ENCODE measurements around the gene SERPINB6.
"Not testable (repeated sequence)": the region's sequence is repeated elsewhere in the genome, so short reads cannot be mapped to it uniquely, and the experiment has no call there.

SERPINB6 gene

DNA sequence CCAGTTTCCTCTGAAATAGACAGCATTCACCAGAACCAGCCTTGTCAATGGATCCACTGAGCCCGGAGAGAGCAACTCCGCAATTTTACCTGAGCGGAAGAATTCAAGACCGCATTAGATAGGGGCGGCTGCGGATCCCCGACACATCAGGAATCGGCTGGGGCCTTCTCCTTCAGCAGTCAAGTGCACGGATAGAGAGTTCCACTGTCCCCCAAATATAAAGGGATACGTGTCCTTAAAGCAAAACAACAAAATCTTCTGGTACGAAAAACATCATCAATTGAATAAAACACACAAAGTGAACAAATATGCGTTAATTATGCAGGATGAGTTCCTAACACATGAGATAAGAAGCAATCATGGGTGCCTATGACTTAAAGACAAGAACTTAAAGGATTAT is 18.3 kb downstream of the SERPINB6 start:
- DNase-seq, result no peak

DNA sequence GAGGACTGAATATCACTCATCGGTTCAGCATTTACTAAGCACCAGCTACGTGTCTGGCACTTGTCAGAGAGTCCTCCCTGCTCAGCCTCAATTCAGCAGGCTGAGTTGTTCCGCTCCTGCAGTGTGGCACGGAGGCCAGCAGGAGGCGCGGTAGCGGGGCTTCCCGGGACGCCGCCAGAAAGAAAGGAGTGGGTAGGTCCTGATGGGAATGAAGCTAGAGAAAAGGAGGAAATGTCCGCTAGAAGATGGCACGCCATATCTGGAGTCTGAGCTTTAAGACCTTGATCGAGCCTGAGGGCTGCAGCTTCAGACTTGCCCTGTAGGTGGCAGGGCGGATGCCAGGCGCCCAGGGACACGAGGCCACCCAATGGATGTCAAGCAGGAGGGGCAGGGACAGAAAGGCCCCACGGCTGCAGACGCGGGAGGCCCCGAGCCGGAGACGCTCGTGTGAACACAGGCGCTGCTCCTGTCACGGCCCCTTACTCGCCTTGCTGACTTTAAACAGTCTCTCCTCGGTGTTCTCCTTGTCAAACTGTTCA is 18.7 kb downstream of the SERPINB6 start:
- DNase-seq, result peak in 1 of 2 experiments; percentile 45

DNA sequence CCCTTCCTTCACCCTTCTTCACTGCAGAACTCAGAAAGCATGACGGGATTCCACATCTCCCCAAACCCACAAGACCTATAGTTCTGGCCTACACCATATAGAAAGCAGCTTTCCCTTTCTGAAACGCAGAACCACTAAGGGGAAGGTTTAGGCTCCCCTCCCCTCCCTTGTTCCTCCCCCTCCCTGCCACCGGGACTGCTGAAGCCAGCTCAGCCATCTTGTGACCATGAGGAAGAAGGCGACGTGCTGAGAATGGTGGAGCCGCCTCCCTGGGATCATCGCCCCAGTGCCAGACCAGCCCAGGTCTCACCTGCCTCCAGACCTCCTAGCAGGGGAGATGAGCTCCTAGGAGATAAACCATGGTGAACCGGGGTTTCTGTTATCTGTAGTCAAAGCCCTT is 19.6 kb downstream of the SERPINB6 start:
- DNase-seq, result no peak

DNA sequence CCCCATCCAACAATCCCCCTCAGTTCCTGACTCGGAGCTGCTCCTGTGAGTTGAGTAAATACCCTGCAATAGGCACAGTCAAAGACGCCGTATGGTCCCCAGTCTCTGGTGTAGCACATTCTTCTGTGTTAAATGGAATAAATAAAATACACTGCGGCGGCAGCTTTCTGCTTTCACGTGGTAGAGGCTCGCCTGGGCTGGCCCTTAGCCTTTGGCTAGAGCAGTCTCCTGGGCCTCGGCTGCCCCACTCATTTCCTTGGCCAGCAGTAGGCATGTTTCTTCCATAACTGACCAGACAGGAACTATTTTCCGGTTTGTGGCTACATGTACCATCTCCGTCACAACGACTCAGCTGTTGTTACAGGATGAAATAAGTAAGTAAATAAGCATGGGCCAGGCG is 20.7 kb downstream of the SERPINB6 start:
- DNase-seq, result no peak

DNA sequence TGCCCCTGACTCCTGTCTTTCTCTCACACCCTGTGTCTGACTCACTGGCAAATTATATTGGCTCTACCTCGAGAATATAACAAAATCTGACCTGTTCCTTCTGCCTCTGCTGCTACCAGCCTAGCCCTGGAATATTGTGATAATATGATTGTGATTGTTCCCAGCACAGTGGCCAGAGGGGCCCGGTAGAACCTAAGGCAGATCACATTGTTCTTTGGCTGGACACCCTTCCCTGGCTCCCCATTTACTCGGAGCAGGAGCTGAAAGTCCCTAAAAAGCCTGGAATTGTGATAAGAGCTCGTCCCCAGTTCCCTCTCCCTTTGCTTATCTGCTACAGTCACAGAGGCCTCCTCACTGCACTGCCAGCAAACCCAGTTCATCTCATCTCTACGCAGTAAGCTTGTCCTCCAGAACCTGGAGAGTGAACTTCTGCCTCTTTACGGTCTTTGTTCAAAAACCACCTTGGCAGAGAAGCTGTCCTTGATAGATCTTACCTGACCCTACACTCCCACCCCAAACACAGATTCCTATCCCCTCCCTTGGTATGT is 21.8 kb downstream of the SERPINB6 start:
- no peak for DNase-seq

DNA sequence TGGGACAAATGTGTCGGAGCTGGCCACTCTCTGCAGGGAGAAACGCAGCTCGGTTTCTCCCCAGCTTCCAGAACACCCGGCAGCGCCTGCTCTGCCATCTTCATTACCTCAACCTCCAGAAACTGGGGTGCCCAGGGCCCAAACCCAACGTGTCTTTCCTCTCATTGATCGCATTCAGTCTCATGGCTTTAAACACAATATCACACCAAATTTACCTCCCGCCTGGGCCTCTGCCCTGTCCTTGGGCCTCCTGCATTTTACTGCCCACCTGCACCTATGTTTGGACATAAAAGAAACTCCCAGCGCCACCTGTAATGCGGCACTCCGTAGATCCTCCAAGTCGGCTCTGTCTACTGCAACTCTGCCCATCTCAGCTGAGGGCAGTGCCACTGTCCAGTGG is 22.2 kb downstream of the SERPINB6 start:
- DNase-seq, result no peak

DNA sequence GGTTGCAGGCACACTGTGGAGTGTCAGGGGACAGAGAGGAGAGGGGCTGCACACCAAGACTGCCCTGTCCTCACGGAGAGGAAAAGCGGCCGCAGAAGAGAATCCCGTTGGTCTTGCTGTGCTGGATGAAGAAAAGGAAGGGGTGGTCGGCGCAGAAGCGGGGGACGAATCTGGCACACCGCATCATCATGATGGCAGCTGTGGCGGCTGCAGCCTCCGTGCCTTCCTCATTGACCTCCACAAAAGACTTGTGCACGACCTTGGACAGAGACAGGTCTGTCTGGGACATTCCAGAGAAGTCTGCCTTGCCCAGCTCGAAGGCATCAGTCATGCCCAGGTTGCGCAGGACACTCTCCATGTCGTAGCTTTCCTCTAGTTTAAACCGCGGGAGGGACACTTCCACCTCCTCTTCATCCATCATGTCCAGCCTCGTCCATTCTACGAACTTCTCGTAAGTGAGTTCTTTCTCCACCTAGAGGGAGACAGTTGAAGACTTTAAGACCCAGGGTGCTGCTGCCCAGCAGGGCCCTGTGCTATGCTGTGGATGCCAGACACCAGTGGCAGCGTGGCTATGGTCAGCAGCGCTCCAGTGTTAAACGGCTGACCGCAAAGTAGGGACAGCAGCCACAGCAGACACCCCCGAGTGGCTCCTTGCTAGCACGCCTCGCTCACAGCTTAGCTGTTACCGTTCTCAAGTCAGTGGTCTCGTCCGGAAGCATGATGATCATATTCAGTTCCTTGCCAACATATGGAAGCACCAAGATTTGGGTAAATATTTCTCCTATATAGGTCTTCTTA is 22.9 kb downstream of the SERPINB6 start:
- no peak for DNase-seq

DNA sequence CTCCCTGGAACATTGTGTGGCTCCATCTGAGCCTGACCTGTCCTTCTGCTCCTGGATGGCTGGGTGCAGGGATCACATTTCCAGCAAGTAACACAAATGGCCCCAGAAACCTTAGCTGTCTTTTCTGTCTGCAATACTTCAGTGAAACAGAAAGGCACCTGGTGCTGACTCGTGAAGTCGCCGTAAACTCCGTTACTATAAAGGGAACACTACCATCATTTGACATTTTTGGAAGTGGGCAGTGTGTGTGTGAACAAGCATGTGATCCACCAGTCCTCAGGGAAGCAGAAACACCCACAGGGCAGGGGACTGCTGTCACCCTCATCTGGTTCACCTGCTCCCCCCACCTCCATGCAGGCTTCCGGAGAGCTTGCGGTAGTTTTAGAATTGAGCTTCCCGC is 23.9 kb downstream of the SERPINB6 start:
- no peak for DNase-seq

DNA sequence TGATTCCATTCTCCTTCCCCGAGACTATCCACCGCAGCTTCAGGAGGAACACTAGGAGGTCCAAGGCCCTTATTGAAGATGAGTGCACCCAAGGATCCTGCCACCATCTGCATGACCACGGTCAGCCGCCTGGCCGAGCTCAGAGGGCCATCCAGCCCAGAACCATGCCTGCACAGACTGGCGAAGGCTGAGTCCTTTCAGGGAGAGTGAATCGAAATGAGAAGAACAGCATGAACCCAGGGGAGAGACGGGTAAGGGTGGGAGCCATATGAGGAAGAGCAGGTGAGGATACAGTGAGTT is 26.3 kb downstream of the SERPINB6 start:
- DNase-seq, result no peak

DNA sequence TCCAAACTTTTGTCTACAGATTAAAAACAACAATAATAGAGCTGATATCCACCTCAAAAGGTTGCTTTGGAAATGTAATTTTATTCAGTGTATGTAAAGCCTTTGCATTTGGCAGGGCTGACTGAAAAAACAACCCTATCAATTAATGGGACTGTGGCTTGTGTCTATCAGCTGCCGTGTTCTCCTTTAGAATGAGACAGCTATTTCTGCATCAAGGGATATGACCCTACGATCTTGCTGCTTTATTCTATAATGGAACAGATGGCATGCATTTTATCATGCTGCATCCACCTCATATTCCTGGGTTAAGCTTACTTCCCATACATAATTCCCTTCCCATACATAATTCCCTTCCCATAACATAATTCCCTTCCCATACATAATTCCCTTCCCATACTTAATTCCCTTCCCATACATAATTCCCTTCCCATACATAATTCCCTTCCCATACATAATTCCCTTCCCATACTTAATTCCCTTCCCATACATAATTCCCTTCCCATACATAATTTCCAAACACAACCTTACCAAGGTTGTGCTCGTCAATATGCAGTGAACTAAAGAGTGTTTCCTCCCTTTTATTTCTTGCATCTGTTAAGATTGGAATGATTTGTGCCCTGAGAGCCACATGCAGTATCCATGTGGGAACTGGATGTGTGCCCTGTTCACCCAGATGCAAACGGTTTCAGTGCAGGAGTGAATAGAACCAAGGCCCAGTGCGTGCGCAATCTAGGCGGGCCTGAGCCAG is 26.8 kb downstream of the SERPINB6 start:
- DNase-seq, result no peak

DNA sequence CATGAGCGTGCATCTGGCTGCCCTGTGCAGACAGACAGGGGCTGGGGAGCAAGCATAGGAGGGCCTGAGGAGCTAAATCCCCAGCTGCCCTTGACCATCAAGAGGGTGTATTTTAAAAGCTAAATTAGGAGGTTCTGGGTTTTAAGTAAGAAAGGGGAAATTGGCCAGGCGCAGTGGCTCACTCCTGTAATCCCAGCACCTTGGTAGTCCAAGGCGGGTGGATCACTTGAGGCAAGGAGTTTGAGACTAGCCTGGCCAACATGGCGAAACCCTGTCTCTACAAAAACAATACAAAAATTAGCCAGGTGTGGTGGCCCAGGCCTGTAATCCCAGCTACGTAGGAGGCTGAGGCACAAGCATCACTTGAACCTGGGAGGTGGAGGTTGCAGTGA is 27.8 kb downstream of the SERPINB6 start:
- no peak for DNase-seq

DNA sequence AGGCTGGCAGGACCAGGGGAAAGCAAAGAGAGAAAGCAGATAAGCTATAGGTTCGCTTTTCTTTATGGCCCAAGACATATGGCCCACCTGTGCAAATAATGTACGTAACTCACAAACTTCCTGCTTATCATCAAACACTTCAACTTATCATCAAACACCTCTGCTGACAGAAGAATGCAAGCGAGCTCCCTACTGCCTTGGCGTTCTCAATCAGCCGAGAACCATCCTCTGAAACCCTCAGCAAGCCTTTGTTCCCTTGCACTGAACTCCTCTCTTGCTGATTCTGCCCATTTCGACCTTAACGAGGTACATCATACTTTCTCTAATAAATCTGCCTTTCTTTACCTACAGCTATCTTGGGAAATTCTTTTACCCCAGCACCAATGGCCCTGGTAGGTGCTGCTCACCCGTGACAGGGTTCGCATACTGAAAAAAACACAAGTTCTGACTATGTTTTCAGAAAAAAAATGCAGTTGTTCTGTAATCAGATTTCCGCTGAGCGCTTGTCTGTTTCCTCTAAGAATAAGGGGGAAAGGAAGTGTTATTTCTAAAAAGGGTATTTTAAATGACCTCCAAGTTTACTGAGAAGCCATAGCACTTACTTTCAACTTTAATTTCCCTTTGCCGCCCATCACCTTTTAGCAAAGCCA is 28.3 kb downstream of the SERPINB6 start:
- DNase-seq, result no peak

DNA sequence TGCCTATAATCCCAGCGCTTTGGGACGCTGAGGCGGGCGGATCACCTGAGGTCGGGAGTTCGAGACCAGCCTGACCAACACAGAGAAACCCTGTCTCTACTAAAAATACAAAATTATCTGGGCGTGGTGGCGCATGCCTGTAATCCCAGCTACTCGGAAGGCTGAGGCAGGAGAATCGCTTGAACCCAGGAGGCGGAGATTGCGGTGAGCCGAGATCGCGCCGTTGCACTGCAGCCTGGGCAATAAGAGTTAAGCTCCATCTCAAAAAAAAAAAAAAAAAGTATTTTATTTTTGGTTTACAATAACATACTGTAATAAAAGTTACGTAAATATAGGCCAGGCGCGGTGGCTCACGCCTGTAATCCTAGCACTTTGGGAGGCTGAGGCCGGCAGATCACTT is 29.3 kb downstream of the SERPINB6 start:
- not testable (repeated sequence) for DNase-seq

DNA sequence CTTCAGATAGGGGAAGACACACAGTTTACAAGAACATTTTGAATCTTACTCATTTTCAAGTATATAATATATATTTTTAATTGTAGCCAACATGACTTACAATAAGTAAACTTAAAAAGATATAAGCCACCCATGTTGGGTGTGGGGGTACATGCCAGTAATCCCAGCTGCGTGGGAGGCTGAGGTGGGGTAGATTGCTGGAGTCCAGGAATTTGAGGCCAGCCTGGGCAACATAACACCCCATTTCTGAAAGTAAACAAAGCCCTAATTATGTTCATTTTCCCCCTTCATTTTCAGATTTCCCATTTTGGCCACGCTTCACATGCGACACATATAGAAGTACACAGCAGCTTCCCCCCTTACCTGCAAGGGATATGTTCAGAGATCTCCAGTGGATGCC is 30.5 kb downstream of the SERPINB6 start:
- no peak for DNase-seq

DNA sequence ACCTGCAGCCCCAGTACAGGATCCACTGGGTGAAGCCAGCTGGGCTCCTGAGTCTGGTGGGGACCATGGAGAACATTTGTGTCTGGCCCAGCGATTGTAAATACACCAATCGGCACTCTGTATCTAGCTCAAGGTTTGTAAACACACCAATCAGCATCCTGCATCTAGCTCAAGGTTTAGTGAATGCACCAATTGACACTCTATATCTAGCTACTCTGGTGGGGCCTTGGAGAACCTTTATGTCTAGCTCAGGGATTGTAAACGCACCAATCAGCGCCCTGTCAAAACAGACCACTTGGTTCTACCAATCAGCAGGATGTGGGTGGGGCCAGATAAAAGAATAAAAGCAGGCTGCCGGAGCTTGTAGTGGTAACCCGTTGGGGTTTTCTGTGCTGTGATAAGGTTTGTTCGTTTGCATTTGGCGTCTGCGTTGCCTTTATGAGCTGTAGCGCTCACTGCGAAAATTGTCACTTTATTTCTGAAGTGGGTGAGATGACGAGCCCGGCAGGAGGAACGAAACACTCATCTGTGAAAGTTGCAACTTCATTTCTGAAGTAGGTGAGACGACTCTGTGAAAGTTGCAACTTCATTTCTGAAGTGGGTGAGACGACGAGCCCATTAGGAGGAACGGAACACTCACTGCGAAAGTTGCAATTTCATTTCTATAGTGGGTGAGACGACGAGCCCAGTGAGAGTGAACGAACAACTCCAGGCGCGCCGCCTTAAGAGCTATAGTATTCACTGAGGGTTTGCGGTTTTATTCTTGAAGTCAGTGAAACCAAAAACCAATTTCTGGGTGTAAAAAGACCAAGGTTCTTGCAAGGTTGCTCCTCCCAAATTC is 31.1 kb downstream of the SERPINB6 start:
- no peak for DNase-seq

DNA sequence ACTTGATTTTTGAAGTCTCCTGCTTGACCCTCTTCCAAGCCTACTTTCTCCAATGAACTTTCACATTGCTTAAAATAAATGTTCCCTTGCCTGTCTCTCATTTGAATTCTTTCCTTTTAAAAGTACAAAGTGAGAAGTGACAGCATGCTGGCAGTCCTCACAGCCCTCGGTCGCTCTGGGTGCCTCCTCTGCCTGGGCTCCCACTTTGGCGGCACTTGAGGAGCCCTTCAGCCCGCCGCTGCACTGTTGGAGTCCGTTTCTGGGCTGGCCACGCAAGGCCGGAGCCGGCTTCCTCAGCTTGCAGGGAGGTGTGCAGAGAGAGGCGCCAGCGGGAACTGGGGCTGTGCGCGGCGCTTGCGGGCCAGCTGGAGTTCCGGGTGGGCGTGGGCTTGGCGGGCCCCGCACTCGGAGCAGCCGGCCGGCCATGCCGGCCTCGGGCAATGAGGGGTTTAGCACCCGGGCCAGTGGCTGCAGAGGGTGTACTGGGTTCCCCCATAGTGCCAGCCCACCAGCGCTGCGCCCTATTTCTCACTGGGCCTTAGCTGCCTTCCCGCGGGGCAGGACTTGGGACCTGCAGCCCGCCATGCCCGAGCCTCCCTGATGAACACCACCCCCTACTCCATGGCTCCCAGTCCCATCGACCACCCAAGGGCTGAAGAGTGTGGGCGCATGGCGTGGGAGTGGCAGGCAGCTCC is 31.9 kb downstream of the SERPINB6 start:
- no peak for DNase-seq

DNA sequence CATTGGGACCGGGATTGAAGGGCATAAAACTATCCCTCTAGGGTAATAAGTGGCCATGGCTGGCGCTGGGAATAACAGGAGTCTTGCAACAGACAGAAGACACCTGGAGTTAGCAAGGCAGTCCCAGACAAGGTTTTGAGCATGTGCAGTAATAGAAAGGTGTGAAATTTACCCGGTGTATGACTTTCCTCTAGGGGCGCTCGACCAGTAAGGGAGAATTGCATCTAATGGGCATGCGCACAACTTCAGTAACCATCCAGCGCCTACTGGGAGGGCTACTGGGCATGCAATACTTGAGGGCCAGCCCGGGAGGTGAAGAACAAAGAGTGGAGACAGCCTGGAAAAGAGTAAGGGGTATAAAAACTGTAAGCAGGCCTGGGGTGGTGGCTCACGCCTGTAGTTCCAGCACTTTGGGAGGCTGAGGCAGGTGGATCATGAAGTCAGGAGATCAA is 32.7 kb downstream of the SERPINB6 start:
- DNase-seq, result no peak

DNA sequence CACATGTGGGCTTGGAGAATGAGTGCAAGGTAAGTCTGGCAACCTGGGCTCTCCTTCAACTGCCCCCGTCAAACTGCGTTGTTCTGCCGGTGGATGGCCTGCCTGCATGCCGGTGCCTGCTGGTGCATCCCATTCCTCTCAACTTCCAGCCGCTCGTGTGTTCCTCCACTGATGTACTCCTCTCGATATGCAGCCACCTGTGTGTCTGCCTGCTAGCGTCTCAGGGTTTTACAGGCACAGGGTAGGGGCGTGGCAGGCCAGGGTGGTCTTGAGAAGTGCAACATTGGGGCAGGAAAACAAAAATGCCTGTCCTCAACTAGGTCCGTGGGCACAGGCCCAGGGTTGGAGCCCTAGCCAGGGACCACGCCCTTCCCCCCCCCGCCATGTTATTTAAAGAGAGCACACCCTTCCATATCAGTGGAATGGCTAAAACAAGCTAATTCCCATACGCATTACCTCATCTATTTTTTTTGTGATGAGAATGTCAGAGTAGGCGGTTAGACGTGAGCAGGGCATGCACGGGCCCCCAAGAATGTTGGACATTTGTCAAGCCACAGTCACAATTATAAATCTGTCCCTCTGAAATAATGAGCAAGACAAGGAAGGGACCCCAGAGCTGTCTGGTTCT is 33.2 kb downstream of the SERPINB6 start:
- DNase-seq, result no peak

DNA sequence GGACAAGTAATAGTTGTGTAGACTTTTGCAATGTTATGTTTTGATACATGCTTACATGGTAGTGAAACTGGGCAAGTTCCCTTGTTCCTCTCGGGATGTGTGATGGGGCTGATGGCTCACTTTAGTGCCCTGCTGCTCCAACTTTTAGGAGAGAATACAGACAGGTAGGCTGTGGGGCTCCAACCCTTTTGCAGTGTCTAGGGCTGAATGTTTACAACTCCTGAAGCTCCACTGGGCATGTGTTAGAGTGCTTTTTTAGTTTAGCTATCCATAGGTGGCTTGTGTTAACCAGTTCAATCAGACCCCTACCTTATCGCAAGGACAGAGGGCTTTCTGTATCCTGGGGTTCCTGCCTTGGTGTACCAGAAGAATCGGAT is 33.8 kb downstream of the SERPINB6 start:
- DNase-seq, result no peak

DNA sequence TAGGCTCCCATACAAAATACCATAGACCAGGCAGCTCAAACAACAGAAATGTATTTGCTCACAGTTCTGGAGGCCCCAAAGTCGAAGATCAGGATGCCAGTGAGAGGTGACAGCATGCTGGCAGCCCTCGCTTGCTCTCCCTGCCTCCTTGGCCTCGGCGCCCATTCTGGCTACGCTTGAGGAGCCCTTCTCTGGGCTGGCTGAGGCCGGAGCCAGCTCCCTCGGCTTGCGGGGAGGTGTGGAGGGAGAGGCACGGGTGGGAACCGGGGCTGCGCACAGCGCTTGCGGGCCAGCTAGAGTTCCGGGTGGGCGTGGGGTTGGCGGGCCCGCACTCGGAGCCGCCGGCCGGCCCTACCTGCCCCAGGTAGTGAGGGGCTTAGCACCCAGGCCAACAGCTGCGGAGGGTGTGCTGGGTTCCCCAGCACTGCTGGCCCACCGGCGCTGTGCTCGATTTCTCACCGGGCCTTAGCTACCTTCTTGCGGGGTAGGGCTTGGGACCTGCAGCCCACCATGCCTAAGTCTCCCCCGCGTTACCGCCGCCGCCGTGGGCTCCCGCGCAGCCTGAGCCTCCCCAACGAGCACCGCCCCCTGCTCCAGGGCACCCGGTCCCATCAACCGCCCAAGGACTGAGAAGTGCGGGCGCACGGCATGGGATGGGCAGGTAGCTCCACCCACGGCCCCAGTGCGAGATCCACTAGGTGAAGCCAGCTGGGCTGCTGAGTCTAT is 35.6 kb downstream of the SERPINB6 start:
- no peak for DNase-seq

DNA sequence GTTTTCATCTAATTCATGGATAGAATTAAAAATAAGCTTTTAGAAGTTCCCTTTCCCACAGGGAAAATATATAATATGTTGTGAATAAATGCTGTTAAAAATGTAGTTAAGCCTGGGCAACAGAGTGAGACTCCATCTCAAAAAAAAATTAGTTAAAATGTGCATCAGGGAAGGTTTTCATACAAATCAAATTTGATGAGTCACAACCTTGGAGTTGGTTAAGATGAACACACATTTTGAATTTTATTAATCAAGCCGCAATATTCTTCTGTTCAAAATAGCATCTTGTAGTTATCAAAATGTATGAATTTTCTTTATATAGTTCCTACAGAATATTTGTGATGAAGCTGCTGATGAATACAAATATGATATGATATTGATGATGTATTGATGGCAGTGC is 37.3 kb downstream of the SERPINB6 start:
- no peak for DNase-seq

All from NCI-H446 (cell line).